ENCODE data around the gene XRRA1. TPM values are rescaled to one million over a fixed set of nuclear protein-coding genes. Genes with fewer than 3 reads are reported as not detected.

Gene XRRA1, protein sequence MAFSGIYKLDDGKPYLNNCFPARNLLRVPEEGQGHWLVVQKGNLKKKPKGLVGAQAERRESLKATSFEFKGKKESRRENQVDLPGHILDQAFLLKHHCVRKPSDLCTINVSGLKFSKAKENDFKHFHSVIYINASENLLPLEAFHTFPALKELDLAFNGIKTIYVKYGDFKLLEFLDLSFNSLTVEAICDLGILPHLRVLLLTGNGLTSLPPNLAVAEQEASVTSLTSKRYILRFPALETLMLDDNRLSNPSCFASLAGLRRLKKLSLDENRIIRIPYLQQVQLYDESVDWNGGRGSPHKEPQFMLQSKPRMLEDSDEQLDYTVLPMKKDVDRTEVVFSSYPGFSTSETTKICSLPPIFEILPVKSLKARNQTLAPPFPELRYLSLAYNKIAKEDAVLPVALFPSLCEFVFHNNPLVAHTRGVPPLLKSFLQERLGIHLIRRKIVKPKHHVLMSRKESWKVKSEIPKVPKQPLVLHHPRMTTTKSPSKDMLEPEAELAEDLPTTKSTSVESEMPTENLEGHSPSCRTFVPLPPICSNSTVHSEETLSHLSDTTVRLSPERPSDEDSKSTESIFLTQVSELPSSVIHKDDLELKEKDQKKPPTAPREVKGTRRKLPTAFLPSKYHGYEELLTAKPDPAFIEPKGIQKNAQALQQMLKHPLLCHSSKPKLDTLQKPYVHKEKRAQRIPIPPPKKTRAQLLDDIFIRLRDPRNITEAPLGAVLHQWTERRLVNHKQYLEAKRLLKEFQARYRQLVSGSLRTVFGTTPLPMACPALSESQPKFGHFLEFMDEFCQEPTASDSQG
- total RNA-seq (2014; rRNA removed; shearing (Covaris generic)), result 13.9 and 26.2 TPM in 2 replicates

GRCh38 chr11:74948898-74949752, at the start of gene XRRA1, which contains the start of gene SPCS2:
Gene XRRA1, minus strand, starts transcription at chr11:74949091. Its CDS starts 8,213 bp downstream, at chr11:74940878.
Gene SPCS2, plus strand, starts transcription at chr11:74949266. Its CDS starts 20 bp downstream, at chr11:74949286.

DNA sequence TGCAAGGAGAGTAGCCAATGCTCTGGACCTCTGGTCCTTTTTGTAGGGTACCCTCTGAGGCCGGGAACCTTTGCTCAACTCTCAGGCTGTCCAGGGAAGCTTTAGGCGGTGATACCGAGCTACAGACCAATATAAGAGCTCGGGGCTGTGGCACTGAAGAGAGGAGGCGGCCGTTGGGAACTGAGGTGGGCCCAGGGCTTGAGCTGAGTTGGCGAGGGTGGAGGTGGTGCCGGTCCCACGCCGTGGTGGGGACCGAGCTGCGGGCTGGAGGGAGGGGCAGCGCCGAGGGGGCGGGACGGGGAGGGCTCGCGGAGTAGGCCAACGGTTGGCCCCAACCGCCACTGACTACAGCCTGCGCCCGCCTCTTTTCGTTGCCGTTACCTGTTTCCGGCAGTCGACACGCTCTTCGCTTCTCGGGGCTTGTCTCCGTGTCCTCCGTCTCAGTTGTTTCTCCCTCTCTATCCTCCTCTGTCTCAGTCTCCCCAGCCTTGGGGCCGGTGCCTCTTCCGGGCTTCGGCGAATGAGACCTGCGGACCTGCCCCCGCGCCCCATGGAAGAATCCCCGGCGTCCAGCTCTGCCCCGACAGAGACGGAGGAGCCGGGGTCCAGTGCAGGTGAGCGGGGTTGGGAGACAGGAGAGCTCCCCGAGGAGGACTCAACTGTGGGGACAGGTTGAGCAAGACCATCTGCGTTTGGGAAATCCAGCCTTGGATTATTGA, 39.8 kb upstream of the XRRA1 start, which contains the start of gene NEU3:
NEU3 (plus strand) TSS at position 393 of the 719 bp plus-strand sequence; CDS start at position 521, 128 bp downstream.

Small RNA genes within 50 kb of the gene (small RNA-seq; reads per million reads assigned to genes)
- gene RN7SL239P (not detected), gene RNU6-216P (not detected)

Other genes starting within 250 kb of the XRRA1 start
- gene CHRDL2, start 217.7 kb downstream of the XRRA1 start, total RNA-seq (2014; rRNA removed; shearing (Covaris generic)), result not detected in 2 replicates
- gene RNF169, start 200.2 kb downstream of the XRRA1 start, total RNA-seq (2014; rRNA removed; shearing (Covaris generic)), result 16.5 and 22.9 TPM in 2 replicates
- 57.3 and 67.4 TPM in 2 replicates for gene SPCS2, start 175 bp upstream of the XRRA1 start, total RNA-seq (2014; rRNA removed; shearing (Covaris generic))
- 12.8 and 17.6 TPM in 2 replicates for gene NEU3, start 39.8 kb upstream of the XRRA1 start, total RNA-seq (2014; rRNA removed; shearing (Covaris generic))
- not detected in 2 replicates for gene OR2AT4, start 147.8 kb upstream of the XRRA1 start, total RNA-seq (2014; rRNA removed; shearing (Covaris generic))
- 0.04 TPM in 1 of 2 replicates, not detected in the other for gene SLCO2B1, start 202.0 kb upstream of the XRRA1 start, total RNA-seq (2014; rRNA removed; shearing (Covaris generic))